ENCODE data around the gene OR5AK2.

DNA sequence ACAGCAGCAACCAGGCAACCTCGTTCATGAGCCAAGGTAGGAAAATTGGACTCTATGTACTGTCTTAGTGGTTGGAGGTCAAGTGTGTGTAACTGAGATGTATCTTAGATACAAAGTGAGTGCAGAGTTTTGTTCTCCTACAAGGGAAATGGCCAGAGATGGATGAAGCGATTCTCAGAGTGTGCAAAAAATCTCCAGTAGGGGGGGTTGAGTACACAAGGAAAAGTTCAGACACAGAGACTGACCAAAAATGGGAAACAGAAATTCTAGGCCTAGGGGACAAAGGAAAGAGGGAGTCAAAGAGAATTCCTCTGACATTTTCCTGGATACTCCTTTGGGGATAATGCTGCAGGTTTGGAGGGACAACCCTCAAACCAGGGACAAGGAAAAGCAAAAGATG lies 38.2 kb upstream of the OR5AK2 start:
- TF ChIP-seq SP1 (IDR thresholded peaks at IDR 0.05) (no peak), SP1 (CRISPR knock-in tag; IDR thresholded peaks at IDR 0.05) (no peak), SRSF1 (optimal IDR thresholded peaks at IDR 0.05; ENCODE audit: low read depth, low read length) (no peak), YY1 (IDR thresholded peaks at IDR 0.05; ENCODE audit: insufficient read depth, insufficient replicate concordance, low read depth, low read length) (no peak), POLR2A (IDR thresholded peaks at IDR 0.05; ENCODE audit: insufficient read depth in 1 of 2, low read depth in 2 of 2, low read length in 2 of 2) (no peak), CHD4 (IDR thresholded peaks at IDR 0.05; ENCODE audit: borderline replicate concordance, low read length) (no peak), SETDB1 (CRISPR knock-in tag; IDR thresholded peaks at IDR 0.05; ENCODE audit: borderline replicate concordance) (no peak), MEF2D (CRISPR knock-in tag; IDR thresholded peaks at IDR 0.05) (no peak), ZNF124 (CRISPR knock-in tag; IDR thresholded peaks at IDR 0.05) (no peak)
- TF ChIP-seq, protein P1, sequence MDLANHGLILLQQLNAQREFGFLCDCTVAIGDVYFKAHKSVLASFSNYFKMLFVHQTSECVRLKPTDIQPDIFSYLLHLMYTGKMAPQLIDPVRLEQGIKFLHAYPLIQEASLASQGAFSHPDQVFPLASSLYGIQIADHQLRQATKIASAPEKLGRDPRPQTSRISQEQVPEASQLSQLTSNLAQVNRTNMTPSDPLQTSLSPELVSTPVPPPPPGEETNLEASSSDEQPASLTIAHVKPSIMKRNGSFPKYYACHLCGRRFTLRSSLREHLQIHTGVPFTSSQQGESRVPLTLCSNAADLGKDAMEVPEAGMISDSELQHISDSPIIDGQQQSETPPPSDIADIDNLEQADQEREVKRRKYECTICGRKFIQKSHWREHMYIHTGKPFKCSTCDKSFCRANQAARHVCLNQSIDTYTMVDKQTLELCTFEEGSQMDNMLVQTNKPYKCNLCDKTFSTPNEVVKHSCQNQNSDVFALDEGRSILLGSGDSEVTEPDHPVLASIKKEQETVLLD (CRISPR knock-in tag; IDR thresholded peaks at IDR 0.05; ENCODE audit: low read depth): no peak
- TF ChIP-seq, protein P2, sequence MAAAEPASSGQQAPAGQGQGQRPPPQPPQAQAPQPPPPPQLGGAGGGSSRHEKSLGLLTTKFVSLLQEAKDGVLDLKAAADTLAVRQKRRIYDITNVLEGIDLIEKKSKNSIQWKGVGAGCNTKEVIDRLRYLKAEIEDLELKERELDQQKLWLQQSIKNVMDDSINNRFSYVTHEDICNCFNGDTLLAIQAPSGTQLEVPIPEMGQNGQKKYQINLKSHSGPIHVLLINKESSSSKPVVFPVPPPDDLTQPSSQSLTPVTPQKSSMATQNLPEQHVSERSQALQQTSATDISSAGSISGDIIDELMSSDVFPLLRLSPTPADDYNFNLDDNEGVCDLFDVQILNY (CRISPR knock-in tag; conservative IDR thresholded peaks at IDR 0.05): no peak
- TF ChIP-seq, protein P3, sequence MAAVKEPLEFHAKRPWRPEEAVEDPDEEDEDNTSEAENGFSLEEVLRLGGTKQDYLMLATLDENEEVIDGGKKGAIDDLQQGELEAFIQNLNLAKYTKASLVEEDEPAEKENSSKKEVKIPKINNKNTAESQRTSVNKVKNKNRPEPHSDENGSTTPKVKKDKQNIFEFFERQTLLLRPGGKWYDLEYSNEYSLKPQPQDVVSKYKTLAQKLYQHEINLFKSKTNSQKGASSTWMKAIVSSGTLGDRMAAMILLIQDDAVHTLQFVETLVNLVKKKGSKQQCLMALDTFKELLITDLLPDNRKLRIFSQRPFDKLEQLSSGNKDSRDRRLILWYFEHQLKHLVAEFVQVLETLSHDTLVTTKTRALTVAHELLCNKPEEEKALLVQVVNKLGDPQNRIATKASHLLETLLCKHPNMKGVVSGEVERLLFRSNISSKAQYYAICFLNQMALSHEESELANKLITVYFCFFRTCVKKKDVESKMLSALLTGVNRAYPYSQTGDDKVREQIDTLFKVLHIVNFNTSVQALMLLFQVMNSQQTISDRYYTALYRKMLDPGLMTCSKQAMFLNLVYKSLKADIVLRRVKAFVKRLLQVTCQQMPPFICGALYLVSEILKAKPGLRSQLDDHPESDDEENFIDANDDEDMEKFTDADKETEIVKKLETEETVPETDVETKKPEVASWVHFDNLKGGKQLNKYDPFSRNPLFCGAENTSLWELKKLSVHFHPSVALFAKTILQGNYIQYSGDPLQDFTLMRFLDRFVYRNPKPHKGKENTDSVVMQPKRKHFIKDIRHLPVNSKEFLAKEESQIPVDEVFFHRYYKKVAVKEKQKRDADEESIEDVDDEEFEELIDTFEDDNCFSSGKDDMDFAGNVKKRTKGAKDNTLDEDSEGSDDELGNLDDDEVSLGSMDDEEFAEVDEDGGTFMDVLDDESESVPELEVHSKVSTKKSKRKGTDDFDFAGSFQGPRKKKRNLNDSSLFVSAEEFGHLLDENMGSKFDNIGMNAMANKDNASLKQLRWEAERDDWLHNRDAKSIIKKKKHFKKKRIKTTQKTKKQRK (IDR thresholded peaks at IDR 0.05; ENCODE audit: low read length): no peak
- TF ChIP-seq, protein P4, sequence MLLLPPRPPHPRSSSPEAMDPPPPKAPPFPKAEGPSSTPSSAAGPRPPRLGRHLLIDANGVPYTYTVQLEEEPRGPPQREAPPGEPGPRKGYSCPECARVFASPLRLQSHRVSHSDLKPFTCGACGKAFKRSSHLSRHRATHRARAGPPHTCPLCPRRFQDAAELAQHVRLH (CRISPR knock-in tag; IDR thresholded peaks at IDR 0.05; ENCODE audit: borderline replicate concordance, low read depth): no peak

All from HepG2 (cell line).